ENCODE results near the gene PET100.

The PET100 gene

DNA sequence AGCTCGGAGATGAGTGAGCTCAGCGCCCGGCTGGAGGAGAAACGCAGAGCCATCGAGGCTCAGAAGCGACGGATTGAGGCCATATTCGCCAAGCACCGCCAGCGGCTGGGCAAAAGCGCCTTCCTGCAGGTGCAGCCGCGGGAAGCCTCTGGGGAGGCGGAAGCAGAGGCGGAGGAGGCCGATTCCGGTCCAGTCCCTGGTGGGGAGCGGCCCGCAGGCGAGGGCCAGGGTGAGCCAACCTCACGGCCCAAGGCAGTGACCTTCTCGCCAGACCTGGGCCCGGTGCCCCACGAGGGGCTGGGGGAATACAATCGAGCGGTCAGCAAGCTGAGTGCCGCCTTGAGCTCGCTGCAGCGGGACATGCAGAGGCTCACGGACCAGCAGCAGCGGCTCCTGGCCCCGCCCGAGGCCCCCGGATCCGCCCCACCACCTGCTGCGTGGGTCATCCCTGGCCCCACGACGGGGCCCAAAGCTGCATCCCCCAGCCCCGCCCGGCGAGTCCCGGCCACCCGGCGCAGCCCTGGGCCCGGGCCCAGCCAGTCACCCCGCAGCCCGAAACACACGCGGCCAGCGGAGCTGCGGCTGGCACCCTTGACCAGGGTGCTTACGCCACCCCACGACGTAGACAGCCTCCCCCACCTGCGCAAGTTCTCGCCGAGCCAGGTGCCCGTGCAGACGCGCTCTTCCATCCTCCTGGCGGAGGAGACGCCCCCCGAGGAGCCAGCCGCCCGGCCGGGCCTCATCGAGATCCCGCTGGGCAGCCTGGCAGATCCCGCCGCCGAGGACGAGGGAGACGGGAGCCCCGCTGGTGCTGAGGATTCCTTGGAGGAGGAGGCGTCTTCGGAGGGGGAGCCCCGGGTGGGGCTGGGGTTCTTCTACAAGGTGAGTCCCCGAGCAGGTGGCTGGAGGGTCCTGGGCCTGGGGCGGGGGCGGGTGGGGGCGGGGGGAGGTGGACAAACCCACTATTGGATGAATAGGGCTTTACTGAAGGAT, 17.0 kb upstream of the PET100 start:
- DNase-seq, result no peak

- no peak for DNase-seq
These were observed 14.5 kb upstream of the PET100 start for GRCh38 chr19:7614859-7615741.

GRCh38 chr19:7617172-7617571, 12.4 kb upstream of the PET100 start:
- no peak for DNase-seq

GRCh38 chr19:7617735-7618134, 11.9 kb upstream of the PET100 start:
- no peak for DNase-seq

- DNase-seq, result no peak
These were observed 11.2 kb upstream of the PET100 start for GRCh38 chr19:7618348-7618747.

- DNase-seq, result no peak
These were observed 10.7 kb upstream of the PET100 start for GRCh38 chr19:7618771-7619510.

DNA sequence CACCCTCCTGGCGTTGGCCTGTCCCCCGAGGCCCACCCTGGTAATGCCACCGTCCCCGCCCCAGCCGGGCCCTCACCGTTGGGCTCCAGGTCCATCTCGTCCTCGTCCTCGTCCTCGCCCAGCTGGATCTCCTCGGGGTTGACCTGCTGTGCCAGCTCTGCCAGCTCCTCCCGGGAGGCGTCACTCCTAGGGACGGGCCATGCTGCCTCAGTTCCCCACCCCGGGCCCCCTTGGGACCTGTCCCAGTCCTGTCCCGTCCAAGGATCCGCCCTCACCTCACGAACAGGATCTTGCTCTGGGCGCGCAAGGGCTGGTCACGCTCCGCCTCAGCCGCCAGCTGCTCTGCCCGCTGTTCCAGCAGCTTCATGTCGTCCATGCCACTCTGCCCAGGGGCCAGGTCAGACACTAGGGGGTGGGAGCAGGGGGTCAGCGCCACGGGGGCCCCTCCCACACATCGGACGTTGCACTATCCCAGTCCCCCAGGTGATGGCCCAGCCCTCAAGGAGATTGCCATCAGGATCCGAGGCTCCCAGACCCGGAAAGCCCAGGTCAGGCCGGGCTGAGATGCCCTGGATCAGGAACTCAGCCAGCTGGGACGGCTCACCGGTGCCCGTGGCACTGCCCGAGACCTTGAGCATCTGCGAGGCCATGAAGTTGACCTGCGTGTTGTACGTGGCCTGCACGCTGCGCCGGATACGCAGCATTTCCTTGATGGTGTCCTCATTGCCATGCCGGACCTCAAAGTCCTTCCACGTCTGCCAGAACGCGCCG, 9.7 kb upstream of the PET100 start:
- DNase-seq, result no peak

GRCh38 chr19:7620442-7621412, 8.9 kb upstream of the PET100 start:
- no peak for DNase-seq

DNA sequence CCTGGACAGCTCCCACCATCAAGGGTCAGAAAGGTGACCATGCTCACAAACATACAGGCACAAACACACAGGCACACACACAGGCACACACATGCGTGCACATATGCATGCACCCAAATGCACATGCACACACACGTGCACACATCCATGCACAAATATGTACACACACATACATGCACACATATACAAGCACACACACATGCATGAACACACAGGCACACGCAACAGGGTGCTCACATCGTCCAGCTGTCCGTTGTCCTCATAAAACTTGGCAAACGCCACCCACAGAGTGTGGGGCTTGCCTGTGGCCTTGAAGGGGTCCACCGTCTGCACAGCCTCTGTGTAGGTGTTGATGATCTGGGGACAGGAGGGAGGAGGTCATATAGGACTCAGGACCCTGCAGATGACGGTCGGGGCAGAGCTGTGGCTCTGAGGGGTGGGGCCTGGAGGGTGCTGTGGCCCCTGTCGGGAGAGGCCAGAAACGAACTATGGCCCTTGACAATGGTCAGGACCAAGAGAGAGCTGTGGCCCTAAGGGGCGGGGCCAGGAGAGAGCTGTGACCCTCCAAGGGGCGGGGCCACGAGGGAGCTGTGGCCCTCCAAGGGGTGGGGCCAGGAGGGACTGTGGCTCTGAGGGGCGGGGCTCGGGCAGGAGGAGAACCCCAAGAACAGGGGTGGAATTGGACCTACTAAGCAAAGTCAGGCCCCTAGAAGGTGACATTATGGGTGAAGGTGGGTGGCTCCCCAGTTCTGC, 6.5 kb upstream of the PET100 start:
- no peak for DNase-seq

- DNase-seq, result no peak
These were observed 5.6 kb upstream of the PET100 start for GRCh38 chr19:7623725-7624603.

DNA sequence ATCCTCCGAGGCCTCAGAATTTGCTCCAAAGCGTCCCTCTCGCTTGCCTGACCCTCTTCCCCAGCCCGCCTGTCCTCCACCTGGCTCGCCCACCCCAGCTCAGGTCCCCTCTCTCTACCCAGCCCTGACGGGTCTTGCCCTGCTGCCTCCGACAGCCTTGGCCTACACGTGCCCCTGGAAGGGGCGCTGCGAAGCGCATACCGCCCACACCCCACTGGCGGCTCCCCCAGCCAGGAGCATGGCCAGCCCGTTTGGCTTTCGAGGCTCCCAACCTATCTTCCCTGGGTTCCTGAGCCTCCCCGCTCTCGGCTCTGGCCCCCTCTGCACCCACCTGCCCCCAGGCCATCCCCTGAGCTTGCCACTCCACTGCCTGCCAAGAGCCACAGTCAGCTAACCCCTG, 4.8 kb upstream of the PET100 start:
- DNase-seq, result no peak

DNA sequence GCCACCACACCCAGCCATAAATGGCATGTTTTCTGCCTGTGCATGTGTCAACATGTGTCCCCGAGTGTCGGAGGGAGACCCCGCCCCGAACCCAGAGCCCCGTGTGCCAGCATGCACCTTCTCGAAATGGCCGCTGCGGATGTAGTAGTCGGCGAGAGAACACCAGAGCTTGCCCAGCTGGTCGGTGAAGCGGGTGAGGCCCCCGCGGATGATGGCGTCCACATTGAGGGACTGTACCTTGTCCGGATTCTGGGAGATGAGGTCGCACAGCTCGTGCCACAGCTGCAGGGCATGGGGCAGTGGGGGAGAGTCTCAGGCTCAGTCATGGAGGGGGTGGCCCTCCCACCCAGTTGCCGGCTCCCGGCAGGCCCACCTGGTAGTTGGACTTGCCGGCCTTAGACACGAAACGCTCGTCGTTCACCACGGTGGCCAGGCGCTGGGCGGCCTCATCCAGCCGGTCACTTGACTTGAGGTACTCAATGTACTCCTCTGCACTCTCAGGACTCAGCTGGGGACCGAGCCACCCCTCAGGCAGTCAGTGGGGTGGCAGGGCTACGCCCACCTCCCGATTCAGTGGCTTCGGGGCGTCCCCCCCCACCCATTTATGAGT, 3.7 kb upstream of the PET100 start:
- no peak for DNase-seq

- DNase-seq, result no peak
These were observed 2.4 kb upstream of the PET100 start for GRCh38 chr19:7627166-7627565.

DNA sequence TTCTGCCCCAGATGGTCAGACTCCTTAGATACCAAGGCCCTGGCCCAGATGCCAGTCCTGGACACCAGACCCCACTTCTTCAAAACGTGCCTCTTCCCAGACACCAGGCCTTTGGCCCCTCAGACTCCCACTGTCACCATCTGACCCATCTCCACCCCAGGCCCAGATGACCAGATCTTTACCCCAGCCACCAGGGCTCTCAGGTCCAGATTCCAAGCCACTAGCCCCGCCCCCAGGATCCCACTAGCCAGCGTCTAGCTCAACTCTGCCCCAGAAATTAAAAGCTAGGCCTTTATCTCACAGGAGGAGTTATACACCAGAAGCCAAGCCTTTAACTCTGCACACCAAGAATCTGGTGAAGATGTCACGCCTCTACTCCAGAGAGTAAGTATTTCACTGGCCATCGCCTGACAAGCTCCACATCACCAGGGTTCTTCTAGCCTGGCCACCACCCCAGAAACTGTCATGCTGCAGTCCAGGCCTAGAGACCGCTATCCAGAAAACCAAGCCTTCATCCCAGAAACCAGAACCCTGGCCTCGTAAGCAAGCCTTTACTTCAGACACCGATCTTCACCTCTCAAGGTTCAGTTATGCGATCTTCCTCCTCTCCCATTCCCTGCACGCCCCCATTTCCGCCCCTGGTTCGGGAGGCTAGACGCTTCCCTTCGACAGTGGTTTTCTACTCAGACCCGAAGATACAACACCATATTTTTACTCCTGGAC, 843 bp upstream of the PET100 start:
- no peak for DNase-seq

DNA sequence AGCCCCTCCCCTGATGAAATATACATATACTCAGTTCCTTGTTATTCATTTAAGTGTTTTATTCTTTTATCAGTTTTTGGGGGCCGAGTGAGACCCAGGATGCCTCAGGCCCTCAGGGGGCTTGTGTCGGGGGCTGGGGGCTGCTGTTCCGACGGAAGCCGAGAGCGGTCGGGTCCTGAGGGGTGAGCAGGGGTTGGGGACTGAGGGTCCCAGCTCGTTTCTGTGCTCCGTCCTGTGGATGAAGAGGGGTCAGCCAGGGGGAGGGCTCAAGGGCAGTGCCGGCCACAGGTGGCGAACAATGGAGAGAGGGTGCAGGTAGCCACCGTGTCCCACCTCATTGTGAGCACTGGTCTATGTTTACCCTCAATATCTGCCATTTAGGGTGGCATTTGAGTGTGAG, 2.0 kb downstream of the PET100 start:
- DNase-seq, result no peak

- DNase-seq, result no peak
These were observed 3.0 kb downstream of the PET100 start for GRCh38 chr19:7632340-7633203.

DNA sequence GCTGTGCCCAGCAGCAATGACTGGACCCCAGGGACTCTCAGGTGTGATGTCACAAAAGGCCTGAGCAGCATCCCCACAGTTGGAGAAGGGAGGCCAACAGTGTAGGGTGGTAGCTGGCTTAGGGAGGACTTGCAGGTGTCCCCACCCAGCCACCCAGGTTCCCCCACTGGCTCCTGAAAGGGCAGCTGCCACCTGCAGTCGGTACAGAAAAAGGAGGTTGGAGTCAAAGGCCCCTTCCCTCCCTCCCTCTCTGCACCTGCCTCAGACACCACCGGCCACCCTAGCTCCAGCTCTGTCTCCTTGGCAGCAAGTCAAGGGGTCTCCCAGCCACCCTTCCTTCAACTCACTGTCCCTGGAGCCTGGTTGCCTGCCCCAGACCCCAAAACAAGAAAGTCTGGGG, 4.1 kb downstream of the PET100 start, which contains the start of gene PCP2:
TSS of gene PCP2 (minus strand) at position 22 of the 400 bp plus-strand sequence. CDS start 262 bp downstream, outside the sequence.
- no peak for DNase-seq

Measured in kidney glomerular epithelial cell (primary cell).